Stimulated activated naive B cell treated with anti-CD40 and anti-IgM and Interleukin-4, amounts not matched to agents 10 μg/mL and 1 μg/mL and 100 μg/mL, for 72 hours (primary cell): Measurements from ENCODE around the gene MT1E.
"Not testable (repeated sequence)": the region's sequence is repeated elsewhere in the genome, so short reads cannot be mapped to it uniquely, and the experiment has no call there.

Experiments
- ATAC-seq, 2 donors: fragments of 150-1000 bp; cut with Tn5 transposase; replicated peaks; 2 replicates each; pipeline ENCODE4 v1.10.0; 2021; ENCODE audit warnings: moderate library complexity in 1 of 2
- DNase-seq: peaks from one replicate; pipeline ENCODE4 v3.0.0; 2021
- H3K27ac Mint-ChIP-seq: one replicate; pipeline ENCODE4 v1.8.0; 2022; ENCODE audit warnings: mild to moderate bottlenecking, mixed read lengths
- H3K27me3 Mint-ChIP-seq, 2 donors: one replicate each; pipeline ENCODE4 v1.8.0; 2022; ENCODE audit warnings: mixed read lengths in 2 of 2
- H3K36me3 Mint-ChIP-seq, 2 donors: one replicate each; pipeline ENCODE4 v1.8.0; 2022; ENCODE audit warnings: mixed read lengths in 2 of 2, mild to moderate bottlenecking in 1 of 2
- H3K4me1 Mint-ChIP-seq, 2 donors: one replicate each; pipeline ENCODE4 v1.8.0; 2022; ENCODE audit warnings: mixed read lengths in 2 of 2, mild to moderate bottlenecking in 1 of 2
- H3K4me3 Mint-ChIP-seq, 2 donors: one replicate each; pipeline ENCODE4 v1.8.0; 2022; ENCODE audit warnings: mild to moderate bottlenecking in 2 of 2, mixed read lengths in 2 of 2, moderate library complexity in 1 of 2
- H3K9me3 Mint-ChIP-seq, 2 donors: one replicate each; pipeline ENCODE4 v1.8.0; 2022; ENCODE audit warnings: mixed read lengths in 2 of 2, mild to moderate bottlenecking in 1 of 2

The MT1E gene

GRCh38 chr16:56672761-56673536 is 47.4 kb downstream of the MT1E start:
- no peak overlapping the region for H3K4me3 Mint-ChIP-seq
- H3K36me3 Mint-ChIP-seq = no peaks in the 10 kb centered on the region
- H3K27ac Mint-ChIP-seq = no peak overlapping the region
- H3K27me3 Mint-ChIP-seq = peaks cover 81 to 98% of the 10 kb centered on the region in 2 donors
- DNase-seq (no peak), ATAC-seq (no peak)
- peaks cover 13 to 33% of the 10 kb centered on the region in 2 donors for H3K4me1 Mint-ChIP-seq
- no peaks in the 10 kb centered on the region for H3K9me3 Mint-ChIP-seq

DNA sequence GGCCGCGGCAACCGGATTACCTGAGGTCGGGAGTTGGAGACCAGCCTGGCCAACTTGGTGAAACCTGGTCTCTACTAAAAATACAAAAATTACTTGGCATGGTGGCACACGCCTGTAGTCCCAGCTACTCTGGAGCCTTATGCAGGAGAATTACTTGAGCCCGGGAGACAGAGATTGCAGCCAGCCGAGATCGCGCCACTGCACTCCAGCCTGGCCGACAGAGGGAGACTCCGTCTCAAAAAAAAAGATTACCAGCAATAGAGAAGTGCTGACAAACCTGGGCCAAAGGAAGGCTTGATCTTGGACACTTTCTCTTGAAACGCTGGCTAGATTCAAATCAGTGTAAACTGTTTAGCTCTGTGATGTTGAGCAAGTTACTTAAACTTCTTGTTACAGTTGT is 48.3 kb downstream of the MT1E start:
- H3K27me3 Mint-ChIP-seq = peaks cover 76 to 88% of the 10 kb centered on the region in 2 donors
- H3K27ac Mint-ChIP-seq = no peak overlapping the region
- no peak overlapping the region for H3K4me3 Mint-ChIP-seq
- no peaks in the 10 kb centered on the region for H3K36me3 Mint-ChIP-seq
- H3K9me3 Mint-ChIP-seq = no peaks in the 10 kb centered on the region
- H3K4me1 Mint-ChIP-seq = peaks cover 10 to 26% of the 10 kb centered on the region in 2 donors
- DNase-seq (no peak), ATAC-seq (peak; percentile 59 to 66)

DNA sequence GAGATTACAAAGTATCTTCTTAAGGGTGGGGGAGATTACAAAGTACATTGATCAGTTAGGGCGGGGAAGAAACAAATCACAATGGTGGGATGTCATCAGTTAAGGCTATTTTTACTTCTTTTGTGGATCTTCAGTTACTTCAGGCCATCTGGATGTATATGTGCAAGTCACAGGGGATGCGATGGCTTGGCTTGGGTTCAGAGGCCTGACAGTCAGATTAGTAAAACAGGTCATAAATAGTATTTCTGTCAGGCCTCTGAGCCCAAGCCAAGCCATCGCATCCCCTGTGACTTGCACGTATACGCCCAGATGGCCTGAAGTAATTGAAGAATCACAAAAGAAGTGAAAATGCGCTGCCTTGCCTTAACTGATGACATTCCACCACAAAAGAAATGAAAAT is 49.0 kb downstream of the MT1E start:
- not testable (repeated sequence) for H3K4me3 Mint-ChIP-seq, H3K9me3 Mint-ChIP-seq, DNase-seq, ATAC-seq, H3K36me3 Mint-ChIP-seq
- Mint-ChIP-seq H3K4me1 (peaks cover 10 to 20% of the 10 kb centered on the region in 2 donors), H3K27ac (peak overlapping the region; percentile 21), H3K27me3 (peaks cover 69 to 81% of the 10 kb centered on the region in 2 donors)

- no peaks in the 10 kb centered on the region for H3K36me3 Mint-ChIP-seq
- no peak for DNase-seq
- H3K4me1 Mint-ChIP-seq = peaks cover 7 to 15% of the 10 kb centered on the region in 2 donors
- ATAC-seq = peak; percentile 32 to 50
- H3K9me3 Mint-ChIP-seq = no peaks in the 10 kb centered on the region
- H3K27ac Mint-ChIP-seq = no peak overlapping the region
- peaks cover 57 to 70% of the 10 kb centered on the region in 2 donors for H3K27me3 Mint-ChIP-seq
- H3K4me3 Mint-ChIP-seq = peak overlapping the region; percentile 56 to 71
These were observed 50.2 kb downstream of the MT1E start for GRCh38 chr16:56675685-56676210.
